DOHH2 (cell line): ENCODE results near the gene APBA3.

ENCODE experiments used
- H3F3A ChIP-seq: fragments of 200-600 bp; sonication (generic), shearing (Covaris generic); 2 replicates; pipeline ENCODE4 v1.6.0; 2016; ENCODE audit warnings: antibody characterized with exemption, mild to moderate bottlenecking; ENCODE audit not compliant: control insufficient read depth, insufficient read depth
- H3K27ac ChIP-seq: fragments of 200-600 bp; sonication (generic); 2 replicates; pipeline ENCODE4 v1.5.1; 2014; ENCODE audit warnings: low read depth, mild to moderate bottlenecking, low read length, moderate library complexity
- H3K27me3 ChIP-seq: fragments of 200-600 bp; sonication (generic); 2 replicates; pipeline ENCODE4 v1.6.1; 2014; ENCODE audit warnings: mild to moderate bottlenecking, low read length, mixed read lengths; ENCODE audit not compliant: control insufficient read depth
- H3K36me3 ChIP-seq: fragments of 200-600 bp; sonication (generic); 2 replicates; pipeline ENCODE4 v1.6.1; 2014; ENCODE audit warnings: mild to moderate bottlenecking, low read length, moderate library complexity, mixed read lengths; ENCODE audit not compliant: control insufficient read depth
- H3K4me1 ChIP-seq: fragments of 200-600 bp; sonication (generic); 2 replicates; pipeline ENCODE4 v1.6.1; 2014; ENCODE audit warnings: mild to moderate bottlenecking, low read length, mixed read lengths; ENCODE audit not compliant: control insufficient read depth
- H3K4me2 ChIP-seq: fragments of 200-600 bp; sonication (generic); 2 replicates; pipeline ENCODE4 v1.6.0; 2014; ENCODE audit warnings: mild to moderate bottlenecking, low read length, moderate library complexity
- H3K4me3 ChIP-seq: fragments of 200-600 bp; sonication (generic); 2 replicates; pipeline ENCODE4 v1.5.1; 2014; ENCODE audit warnings: mild to moderate bottlenecking, low read length, mixed read lengths
- H3K79me2 ChIP-seq: fragments of 200-600 bp; sonication (generic); 2 replicates; pipeline ENCODE4 v1.6.1; 2014; ENCODE audit warnings: mild to moderate bottlenecking, low read length, mixed read lengths; ENCODE audit not compliant: control insufficient read depth
- H3K9me2 ChIP-seq: fragments of 200-600 bp; sonication (generic); replicated peaks from 2 replicates; pipeline ENCODE4 v1.6.1; 2014; ENCODE audit warnings: mild to moderate bottlenecking, low read length, mixed read lengths; ENCODE audit not compliant: control insufficient read depth
- H3K9me3 ChIP-seq: fragments of 200-600 bp; sonication (generic); 2 replicates; pipeline ENCODE4 v1.6.1; 2014; ENCODE audit warnings: antibody characterized with exemption, low read length, mixed read lengths; ENCODE audit not compliant: control insufficient read depth, insufficient read depth
- H4K20me1 ChIP-seq: fragments of 200-600 bp; sonication (generic); 2 replicates; pipeline ENCODE4 v1.6.0; 2014; ENCODE audit warnings: low read depth, mild to moderate bottlenecking, antibody characterized with exemption, low read length, moderate library complexity; ENCODE audit not compliant: control insufficient read depth, insufficient read depth
- EZH2phosphoT487 ChIP-seq: fragments of 200-600 bp; sonication (generic); IDR thresholded peaks from 2 replicates; pipeline ENCODE4 v1.6.1; 2017; ENCODE audit warnings: borderline replicate concordance, mild to moderate bottlenecking, antibody characterized with exemption, low read length, moderate library complexity, mixed read lengths
- TF ChIP-seq, protein P1 (sequence below): fragments of 200-600 bp; sonication (generic); IDR thresholded peaks from one replicate; pipeline ENCODE4 v1.5.1; 2014; ENCODE audit warnings: antibody characterized with exemption, mild to moderate bottlenecking, low read depth, low read length; ENCODE audit not compliant: poor library complexity, severe bottlenecking

APBA3 gene

DNA sequence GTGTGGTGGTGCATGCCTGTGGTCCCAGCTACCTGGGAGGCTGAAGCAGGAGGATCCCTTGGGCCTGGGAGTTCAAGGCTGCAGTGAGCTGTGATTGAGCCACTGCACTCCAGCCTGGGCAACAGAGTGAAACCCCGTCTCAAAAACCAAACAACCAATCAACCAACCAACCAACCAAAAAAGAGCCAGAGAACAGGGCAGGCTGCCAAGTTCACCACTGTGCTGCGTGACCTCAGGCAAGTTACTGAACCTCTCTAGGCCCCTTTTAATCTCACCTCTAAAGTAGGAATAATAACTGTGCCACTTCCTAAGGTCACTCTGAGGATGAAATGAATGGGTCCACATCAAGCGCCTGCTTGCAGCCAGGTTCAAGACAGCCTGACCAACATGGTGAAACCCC, 36.4 kb downstream of the APBA3 start:
- Histone ChIP-seq H3K4me2 (no peak overlapping the region), H3F3A (no peaks in the 10 kb centered on the region)

DNA sequence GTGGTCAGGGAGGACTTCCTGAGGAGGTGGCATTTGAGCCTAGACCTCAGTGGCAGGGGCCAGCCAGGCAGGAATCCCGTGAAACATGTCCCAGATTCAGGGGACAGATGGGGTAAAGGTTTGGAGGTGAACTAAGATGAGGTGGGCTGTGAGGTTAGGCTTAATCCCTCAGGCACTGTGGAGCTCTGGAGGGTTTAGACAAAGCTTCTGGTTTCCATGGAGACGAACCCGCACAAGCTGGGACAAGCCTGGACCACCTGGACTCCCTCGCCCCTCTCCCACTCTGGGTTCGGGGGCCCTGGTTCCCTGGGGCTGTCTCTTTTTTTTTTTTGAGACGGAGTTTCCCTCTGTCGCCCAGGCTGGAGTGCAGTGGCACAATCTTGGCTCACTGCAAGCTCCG, 37.6 kb downstream of the APBA3 start:
- TF ChIP-seq, protein P1, sequence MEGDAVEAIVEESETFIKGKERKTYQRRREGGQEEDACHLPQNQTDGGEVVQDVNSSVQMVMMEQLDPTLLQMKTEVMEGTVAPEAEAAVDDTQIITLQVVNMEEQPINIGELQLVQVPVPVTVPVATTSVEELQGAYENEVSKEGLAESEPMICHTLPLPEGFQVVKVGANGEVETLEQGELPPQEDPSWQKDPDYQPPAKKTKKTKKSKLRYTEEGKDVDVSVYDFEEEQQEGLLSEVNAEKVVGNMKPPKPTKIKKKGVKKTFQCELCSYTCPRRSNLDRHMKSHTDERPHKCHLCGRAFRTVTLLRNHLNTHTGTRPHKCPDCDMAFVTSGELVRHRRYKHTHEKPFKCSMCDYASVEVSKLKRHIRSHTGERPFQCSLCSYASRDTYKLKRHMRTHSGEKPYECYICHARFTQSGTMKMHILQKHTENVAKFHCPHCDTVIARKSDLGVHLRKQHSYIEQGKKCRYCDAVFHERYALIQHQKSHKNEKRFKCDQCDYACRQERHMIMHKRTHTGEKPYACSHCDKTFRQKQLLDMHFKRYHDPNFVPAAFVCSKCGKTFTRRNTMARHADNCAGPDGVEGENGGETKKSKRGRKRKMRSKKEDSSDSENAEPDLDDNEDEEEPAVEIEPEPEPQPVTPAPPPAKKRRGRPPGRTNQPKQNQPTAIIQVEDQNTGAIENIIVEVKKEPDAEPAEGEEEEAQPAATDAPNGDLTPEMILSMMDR, result no peak
- TF ChIP-seq EZH2phosphoT487, result no peak
- H3K79me2 ChIP-seq, result no peaks in the 10 kb centered on the region
- no peak overlapping the region for H3K4me2 ChIP-seq
- H3K27me3 ChIP-seq, result peaks cover 15% of the 10 kb centered on the region
- H3K4me1 ChIP-seq, result peaks cover 3% of the 10 kb centered on the region
- no peaks in the 10 kb centered on the region for H3K9me3 ChIP-seq
- no peaks in the 10 kb centered on the region for H3K36me3 ChIP-seq
- H3K4me3 ChIP-seq, result no peak overlapping the region
- H4K20me1 ChIP-seq, result no peaks in the 10 kb centered on the region
- no peaks in the 10 kb centered on the region for H3K9me2 ChIP-seq
- H3F3A ChIP-seq, result no peaks in the 10 kb centered on the region
- no peak overlapping the region for H3K27ac ChIP-seq

More for the DNA sequence above, 36.4 kb downstream of the APBA3 start:
- H3K4me3 ChIP-seq, result no peak overlapping the region
- peaks cover 3% of the 10 kb centered on the region for H3K4me1 ChIP-seq
- no peaks in the 10 kb centered on the region for H3K36me3 ChIP-seq
- H3K27ac ChIP-seq, result no peak overlapping the region
- H3K79me2 ChIP-seq, result no peaks in the 10 kb centered on the region
- H3K9me2 ChIP-seq, result no peaks in the 10 kb centered on the region
- TF ChIP-seq, protein P1, result no peak
- TF ChIP-seq EZH2phosphoT487, result no peak
- no peaks in the 10 kb centered on the region for H4K20me1 ChIP-seq
- peaks cover 15% of the 10 kb centered on the region for H3K27me3 ChIP-seq
- H3K9me3 ChIP-seq, result no peaks in the 10 kb centered on the region

DNA sequence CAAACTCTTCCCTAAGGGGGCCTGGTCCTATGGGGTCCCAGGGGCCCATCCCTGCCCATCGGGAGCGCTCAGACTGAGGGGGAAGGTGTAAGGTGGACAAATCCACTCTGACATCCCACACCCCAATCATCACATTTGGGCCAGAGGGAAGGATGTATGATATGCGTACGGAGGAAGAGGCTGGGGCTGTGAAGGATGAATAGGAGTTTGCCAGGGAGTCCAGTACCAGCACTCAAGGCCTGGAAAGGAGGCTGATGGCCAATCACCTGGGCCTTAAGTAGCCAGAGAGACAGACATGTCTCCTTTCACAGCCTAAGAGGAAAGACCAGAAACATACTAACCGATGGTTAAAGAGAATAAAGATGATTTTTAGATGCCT, 38.4 kb downstream of the APBA3 start:
- Histone ChIP-seq H3K27ac (no peak overlapping the region), H3K4me3 (no peak overlapping the region), H3K4me2 (no peak overlapping the region)

More for the DNA sequence above, 38.4 kb downstream of the APBA3 start:
- Histone ChIP-seq H3K36me3 (no peaks in the 10 kb centered on the region), H3K9me2 (no peaks in the 10 kb centered on the region), H3F3A (no peaks in the 10 kb centered on the region), H3K79me2 (no peaks in the 10 kb centered on the region), H3K9me3 (no peaks in the 10 kb centered on the region), H4K20me1 (no peaks in the 10 kb centered on the region), H3K4me1 (peaks cover 3% of the 10 kb centered on the region), H3K27me3 (peaks cover 15% of the 10 kb centered on the region)
- TF ChIP-seq EZH2phosphoT487, result no peak
- TF ChIP-seq, protein P1, result no peak
